Mammary epithelial cell (primary cell): ENCODE measurements around the gene LAGE3.

Experiments
- CTCF ChIP-seq, 2 donors: IDR thresholded peaks in 1 of 2; conservative IDR thresholded peaks in 1 of 2; 2 replicates each; pipeline ENCODE4 v1.5.1; 2011 to 2012; ENCODE audit warnings: inconsistent platforms in 2 of 2, low read length in 2 of 2, mild to moderate bottlenecking in 2 of 2, control low read depth in 1 of 2, low read depth in 1 of 2; ENCODE audit not compliant: insufficient read depth in 1 of 2; ENCODE audit errors: extremely low read depth in 1 of 2
- EZH2 ChIP-seq: IDR thresholded peaks from 2 replicates; pipeline ENCODE4 v1.6.1; 2012; ENCODE audit warnings: low read length, inconsistent platforms, borderline replicate concordance

- TF ChIP-seq CTCF (conservative IDR thresholded peaks at IDR 0.05 in 1 of 2, IDR thresholded peaks at IDR 0.05 in 1 of 2; ENCODE audit: extremely low read depth in 1 of 2, insufficient read depth in 1 of 2, low read depth in 1 of 2, low read length in 2 of 2) (no peak), EZH2 (no peak)
Measured at GRCh38 chrX:154490021-154490413, 10.9 kb upstream of the LAGE3 start.
